Raji (cell line): Measurements from ENCODE around the gene DDHD1.

ENCODE experiments used
- POLR2A ChIP-seq: IDR thresholded peaks from 2 replicates; pipeline ENCODE4 v1.6.1; 2011; ENCODE audit warnings: low read depth, low read length, control low read depth; ENCODE audit not compliant: insufficient read depth

The DDHD1 gene

DNA sequence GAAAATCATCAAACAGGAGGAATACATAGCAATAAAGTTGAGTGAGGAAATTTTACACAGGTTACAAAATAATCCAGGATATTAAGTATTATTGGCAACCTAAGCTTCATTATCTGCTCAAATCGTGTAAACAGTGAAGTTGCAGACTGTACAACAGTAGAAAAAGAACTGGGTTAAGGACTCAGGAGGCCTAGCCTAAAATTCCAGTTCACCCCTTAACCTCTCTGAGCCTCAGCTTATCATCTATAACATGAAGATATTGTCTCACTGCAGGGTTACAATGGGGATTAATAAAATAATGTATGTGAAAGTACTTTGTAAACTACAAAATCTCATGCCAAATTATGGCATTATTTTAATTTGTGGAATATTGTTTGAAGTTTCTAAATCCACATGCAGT, 26.0 kb downstream of the DDHD1 start:
- TF ChIP-seq POLR2A = no peak

DNA sequence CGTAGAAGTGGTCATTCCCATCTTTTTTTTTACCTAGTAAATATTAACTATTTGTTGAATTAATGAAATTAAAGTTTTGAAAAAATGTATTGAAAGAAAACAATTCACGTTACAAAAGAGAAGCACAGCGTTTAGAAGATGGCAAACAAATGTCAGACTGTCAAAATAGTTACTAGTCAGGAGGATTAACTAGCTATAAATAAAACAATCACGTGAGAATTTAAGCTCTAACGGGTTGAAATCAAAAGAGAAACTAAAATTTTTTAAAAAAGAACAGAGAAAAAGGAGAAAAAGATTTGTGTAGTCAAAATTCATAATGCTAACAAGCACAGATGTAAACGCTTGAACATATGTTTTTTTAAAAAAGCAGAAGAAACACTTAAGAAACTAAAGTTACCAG, 26.4 kb downstream of the DDHD1 start:
- TF ChIP-seq POLR2A = no peak

- TF ChIP-seq POLR2A = no peak
Observed at GRCh38 chr14:53124786-53125185, 28.3 kb downstream of the DDHD1 start.

DNA sequence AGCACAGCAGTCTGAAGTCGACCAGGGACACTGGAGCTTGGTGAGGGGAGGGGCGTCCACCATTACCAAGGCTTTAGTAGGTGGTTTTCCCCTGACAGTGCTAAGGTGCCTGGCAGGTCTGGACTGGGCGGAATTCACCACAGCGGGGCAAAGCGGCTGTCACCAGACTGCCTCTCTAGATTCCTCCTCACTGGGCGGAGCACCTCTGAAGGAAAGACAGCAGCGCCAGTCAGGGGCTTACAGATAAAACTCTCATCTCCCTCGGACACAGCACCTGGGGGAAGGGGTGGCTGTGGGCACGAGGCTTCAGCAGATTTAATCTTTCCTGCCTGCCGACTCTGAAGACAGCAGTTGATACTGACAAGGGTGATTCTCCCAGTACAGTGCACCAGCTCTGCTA, 39.1 kb downstream of the DDHD1 start:
- no peak for TF ChIP-seq POLR2A

DNA sequence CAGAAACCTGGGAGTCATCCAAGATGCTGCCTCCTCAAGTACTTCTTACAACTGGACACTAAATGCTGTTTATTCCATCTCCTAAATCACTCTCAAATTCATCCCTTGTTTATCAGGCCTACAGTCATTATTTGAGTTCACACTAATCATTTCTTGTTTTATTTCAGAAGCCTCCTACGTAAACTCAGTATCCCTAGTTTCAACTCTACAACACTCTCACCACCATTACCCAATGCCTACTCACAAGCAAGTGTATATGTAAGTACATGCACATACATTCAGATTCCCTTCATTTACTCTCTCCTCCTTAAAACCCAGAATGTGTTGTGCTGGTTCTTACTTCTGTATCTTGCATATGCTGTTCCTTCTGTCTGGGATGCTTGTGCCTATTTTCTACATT, 43.0 kb downstream of the DDHD1 start:
- TF ChIP-seq POLR2A = no peak

DNA sequence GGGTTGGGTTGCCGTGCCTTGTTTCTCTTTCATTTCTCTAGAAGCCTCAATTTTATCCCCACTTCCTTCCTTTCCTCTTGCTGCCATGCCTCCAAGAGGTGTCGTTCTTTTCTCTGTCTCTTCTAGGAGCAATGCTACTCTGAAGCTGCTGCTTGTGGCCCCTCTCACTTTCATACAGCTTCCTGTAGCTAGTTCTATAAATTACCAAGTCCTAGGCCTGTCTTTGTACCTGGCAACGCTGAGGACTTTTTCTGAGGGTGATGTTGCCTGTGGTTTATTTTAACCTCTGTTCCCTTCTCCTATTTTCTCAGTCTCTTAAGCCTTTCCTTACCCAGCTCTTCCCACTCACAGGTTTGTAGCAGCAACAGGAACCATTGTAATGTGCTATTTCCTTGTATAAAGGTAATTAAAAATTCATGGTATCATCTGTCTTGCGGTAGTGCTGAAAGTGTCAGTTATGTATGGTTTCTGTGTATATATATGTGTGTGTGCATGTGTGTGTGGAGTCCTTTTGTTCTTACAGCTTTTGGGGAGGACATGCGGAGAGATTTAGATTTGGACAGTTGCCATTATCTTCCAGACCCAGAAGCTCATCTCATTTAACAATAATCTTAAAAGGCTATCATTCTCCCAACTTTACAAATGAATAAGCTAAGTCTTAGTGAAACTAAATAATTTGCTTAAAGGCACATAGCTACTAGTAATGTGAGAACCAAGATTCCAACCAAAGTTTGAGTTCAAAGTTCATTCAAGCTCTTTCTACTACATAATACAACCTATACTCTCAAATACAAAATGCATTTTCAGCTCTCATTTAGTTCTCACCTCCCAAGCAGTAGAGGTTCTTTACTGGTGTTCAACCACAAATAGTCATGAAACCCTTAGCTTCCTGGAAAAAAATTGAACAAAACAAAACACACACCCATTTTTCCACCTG, 43.8 kb downstream of the DDHD1 start:
- TF ChIP-seq POLR2A = no peak

- no peak for TF ChIP-seq POLR2A
Observed at GRCh38 chr14:53108292-53109104, 44.6 kb downstream of the DDHD1 start.

DNA sequence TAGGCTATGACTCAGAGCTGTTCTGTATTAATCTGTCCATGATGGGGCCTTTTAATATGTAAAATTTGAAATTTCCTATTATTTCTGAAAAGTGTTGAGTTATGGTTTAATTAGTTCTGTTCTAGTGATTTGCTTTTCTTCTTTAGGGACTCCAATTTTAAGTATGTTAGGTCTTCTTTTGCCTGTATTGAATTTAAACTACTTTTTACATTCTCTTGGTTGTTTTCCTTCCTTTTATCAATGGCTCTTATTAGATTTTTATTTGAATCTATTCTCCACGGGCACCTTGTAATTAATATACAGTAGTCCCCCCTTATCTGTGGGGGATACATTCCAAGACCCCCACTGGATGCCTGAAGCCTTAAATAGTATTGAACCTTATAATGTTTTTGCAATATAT, 46.4 kb downstream of the DDHD1 start:
- TF ChIP-seq POLR2A = no peak

GRCh38 chr14:53103636-53104340, 49.3 kb downstream of the DDHD1 start:
- TF ChIP-seq POLR2A = no peak

DNA sequence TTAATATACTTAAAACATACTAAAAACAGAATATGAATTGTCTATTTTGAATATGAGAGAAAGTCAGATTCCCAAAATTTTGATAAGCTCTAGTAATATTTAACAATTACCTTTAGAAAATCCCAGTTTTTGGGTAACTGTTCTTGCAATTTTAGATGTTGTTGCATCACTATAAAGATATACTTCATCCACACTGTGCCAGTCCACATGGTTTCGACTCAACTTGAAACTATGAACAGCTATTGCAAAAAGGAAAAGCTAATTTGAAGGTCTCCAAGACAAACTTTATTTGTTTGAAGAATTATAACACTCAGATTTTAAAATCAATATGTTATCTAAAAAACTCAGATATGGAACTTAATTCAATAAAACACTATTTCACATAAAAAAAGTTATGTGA, 59.9 kb downstream of the DDHD1 start:
- no peak for TF ChIP-seq POLR2A

DNA sequence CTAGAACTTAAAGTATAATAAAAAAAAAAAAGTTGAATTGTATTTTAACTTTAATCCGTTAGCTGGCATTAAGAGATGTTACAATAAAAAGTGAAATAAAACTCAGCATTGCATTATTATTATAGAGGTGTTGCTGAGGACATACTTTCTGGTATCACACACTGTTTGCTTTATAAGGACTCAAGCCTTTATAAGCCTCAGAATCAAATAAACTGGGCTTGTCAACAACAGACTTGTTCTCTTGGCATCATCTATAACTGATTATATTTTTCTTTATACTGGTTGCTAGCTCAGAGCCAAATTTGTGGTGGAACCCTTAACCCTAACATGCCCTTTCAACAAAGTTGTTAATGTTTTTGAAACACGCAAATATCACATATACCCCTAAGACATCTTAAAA, 62.3 kb downstream of the DDHD1 start:
- no peak for TF ChIP-seq POLR2A

- no peak for TF ChIP-seq POLR2A
Observed at GRCh38 chr14:53064475-53064874, 88.6 kb downstream of the DDHD1 start.

- TF ChIP-seq POLR2A = no peak
Observed at GRCh38 chr14:53062856-53063255, 90.3 kb downstream of the DDHD1 start.

DNA sequence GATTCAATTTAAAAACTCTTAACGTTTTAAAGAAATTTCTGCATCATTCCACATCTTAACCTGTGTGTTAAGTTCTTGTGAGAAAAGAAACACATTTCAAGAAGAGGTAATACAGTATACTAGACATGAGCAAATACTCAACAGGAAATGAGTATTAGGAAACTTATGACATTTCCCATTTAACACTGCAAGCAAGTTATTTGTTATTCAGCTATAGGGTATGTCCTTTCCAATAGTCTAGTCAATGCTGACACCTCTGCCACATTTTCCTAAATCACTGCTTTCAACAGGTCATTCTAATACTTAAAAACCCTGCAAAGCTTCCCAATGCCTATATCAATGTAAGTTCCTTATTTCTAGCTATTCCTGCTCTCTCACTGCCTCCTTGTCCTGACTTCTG, 93.1 kb downstream of the DDHD1 start:
- no peak for TF ChIP-seq POLR2A

DNA sequence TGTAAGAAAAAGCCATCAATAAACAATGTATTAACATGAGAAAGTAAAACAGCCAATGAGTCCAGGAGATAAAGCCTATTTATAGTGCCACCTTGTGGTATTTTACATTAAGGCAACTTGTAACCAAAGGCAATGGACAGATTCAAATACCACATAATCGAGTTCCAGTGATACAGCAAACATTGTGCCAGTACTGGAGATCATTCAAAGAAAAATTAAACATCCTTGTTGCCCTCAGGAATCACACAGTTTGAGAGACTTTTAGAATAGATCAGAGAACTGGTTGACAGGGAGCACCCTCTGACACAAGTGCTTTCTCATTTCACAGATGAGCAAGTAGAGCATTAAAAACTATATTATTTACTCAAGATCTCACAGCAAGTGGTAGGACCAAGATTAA, 98.1 kb downstream of the DDHD1 start:
- no peak for TF ChIP-seq POLR2A
